Measurements from ENCODE around the gene NAA40.

Gene NAA40

DNA sequence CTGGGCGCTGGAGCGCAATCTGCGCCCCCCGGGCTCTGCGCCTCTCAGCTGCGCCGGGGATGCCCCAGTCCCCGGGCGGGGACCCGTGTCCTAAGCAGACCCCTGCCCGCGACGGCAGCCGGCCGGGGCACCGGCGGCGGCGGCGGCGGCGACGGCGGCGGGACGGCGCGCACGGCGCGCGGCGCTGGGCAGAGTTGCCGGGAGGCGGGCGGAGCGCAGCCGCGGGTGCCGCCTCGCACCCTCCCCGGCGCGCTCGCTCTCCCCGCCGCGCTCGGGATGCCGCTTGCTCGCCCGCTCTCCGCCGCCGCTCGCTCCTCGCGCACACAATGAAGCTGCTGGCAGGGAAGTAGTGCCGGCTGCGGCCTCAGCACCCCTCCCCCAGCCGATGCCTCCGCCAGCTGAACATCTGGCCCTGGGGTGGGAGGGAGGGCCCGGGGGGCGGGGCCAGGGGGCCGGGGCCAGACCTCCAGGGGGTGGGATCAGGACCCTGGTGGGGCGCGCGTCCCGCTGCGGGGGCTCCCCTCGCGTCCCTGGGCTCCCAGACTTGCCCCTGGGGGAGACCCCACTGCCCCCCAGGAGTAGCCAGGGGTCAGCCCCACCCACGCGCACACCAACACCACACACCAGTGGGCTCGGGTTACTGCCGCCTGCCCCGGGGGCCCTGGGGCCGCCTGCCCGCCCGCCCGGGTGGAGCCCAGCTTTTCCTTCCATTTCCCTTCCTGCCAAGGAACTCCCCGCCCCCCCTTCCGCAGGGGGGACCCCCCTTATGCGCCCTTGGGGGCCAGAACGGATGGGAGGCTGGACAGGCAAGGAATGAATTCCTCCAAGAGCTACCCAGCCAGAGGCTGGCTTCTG lies 21.7 kb upstream of the NAA40 start, which contains the start of gene RCOR2 (continued):
- peak; percentile 73; the same call in 1 of the 2 replicates for TF ChIP-seq PATZ1 (tag by site-specific recombination; IDR thresholded peaks at IDR 0.05)
- TF ChIP-seq ZNF10 (tag by site-specific recombination; IDR thresholded peaks at IDR 0.05): no peak
- TF ChIP-seq EGR2 (tag by site-specific recombination; IDR thresholded peaks at IDR 0.05; ENCODE audit: low read depth): 0 out of 2 replicates have a peak, but pooled peaks have one; percentile 17
- TF ChIP-seq GLIS1 (tag by site-specific recombination; IDR thresholded peaks at IDR 0.05): peak; percentile 95
- TF ChIP-seq ZNF510 (tag by site-specific recombination; IDR thresholded peaks at IDR 0.05; ENCODE audit: insufficient replicate concordance): no peak
- TF ChIP-seq ZXDB (tag by site-specific recombination; IDR thresholded peaks at IDR 0.05): peak; percentile 54; the same call in 1 of the 2 replicates
- peak; percentile 53; the same call in 1 of the 2 replicates for TF ChIP-seq ZSCAN30 (tag by site-specific recombination; IDR thresholded peaks at IDR 0.05)

DNA sequence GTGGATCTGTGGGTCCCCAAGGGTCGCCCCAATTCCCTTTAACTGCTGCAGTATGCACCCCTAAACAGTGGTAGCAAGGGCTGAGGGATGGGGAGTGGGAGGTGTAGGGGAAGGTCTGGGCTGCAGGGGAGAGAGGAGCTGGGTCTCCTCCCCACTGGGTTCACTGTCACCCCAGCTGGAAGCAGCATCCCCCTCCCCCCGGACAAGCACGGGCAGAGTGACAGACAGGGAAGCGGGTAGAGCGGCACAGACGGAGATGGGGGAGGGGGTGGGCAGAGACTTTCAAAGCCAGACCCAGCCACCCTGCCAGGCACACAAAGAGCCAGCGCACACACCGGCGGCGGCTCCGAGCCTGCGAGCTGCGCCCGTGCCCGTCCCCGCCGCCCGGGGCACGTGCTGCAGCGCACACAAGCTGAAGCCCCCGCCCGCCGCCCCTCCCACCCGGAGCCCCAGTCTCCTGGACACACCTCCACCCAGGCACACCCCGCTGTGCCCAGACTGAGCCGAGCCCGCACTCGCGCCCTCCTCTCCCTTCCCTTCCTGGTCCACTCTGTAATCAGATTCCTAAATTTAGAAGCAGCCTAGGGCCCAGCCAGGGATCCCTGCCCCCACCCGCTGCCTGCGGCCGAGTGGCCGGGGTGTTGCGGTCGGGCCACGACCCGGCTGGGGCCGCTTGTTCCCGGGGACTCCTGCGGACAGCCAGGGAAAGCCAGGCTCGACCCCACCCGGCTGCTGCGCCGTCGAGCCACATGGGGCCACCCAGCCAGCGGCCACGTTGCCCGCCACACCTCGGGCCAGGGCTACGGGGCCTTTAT lies 20.9 kb upstream of the NAA40 start:
- peaks cover 0 to 10% of the 10 kb centered on the region in 2 experiments; a peak in 1 of 3 replicates for H3K36me3 ChIP-seq (ENCODE audit: control insufficient read depth in 2 of 2, insufficient read depth in 1 of 2, low read length in 2 of 2)
- ChIA-PET CTCF (interaction anchor here (0.7 to 4.2 kb wide), 7 partner anchors 9 to 278 kb away, joined by 3 to 17 read pairs (median 3); partner anchors contain the start of gene NAA40), POLR2A (interaction anchor here (0.5 to 1.9 kb wide), 10 partner anchors 15 to 97 kb away, joined by 3 to 9 read pairs (median 3); partner anchors contain the start of genes COX8A and MARK2)
- no peaks in the 10 kb centered on the region for H3K9me3 ChIP-seq (ENCODE audit: control insufficient read depth, insufficient read depth, low read depth, low read length)
- H3K4me3 ChIP-seq (ENCODE audit: low read depth, low read length): no peak overlapping the region; the same call in 1 of the 2 replicates
- H3K4me1 ChIP-seq (ENCODE audit: control insufficient read depth, insufficient read depth, low read length): peaks cover 4% of the 10 kb centered on the region
- H3K27ac ChIP-seq (ENCODE audit: extremely low read depth, low read depth, low read length): peak overlapping the region; percentile 49; the same call in 1 of the 2 replicates
- TF ChIP-seq KLF9 (tag by site-specific recombination; IDR thresholded peaks at IDR 0.05; ENCODE audit: low read depth): peak; percentile 65
- TF ChIP-seq, protein P1, sequence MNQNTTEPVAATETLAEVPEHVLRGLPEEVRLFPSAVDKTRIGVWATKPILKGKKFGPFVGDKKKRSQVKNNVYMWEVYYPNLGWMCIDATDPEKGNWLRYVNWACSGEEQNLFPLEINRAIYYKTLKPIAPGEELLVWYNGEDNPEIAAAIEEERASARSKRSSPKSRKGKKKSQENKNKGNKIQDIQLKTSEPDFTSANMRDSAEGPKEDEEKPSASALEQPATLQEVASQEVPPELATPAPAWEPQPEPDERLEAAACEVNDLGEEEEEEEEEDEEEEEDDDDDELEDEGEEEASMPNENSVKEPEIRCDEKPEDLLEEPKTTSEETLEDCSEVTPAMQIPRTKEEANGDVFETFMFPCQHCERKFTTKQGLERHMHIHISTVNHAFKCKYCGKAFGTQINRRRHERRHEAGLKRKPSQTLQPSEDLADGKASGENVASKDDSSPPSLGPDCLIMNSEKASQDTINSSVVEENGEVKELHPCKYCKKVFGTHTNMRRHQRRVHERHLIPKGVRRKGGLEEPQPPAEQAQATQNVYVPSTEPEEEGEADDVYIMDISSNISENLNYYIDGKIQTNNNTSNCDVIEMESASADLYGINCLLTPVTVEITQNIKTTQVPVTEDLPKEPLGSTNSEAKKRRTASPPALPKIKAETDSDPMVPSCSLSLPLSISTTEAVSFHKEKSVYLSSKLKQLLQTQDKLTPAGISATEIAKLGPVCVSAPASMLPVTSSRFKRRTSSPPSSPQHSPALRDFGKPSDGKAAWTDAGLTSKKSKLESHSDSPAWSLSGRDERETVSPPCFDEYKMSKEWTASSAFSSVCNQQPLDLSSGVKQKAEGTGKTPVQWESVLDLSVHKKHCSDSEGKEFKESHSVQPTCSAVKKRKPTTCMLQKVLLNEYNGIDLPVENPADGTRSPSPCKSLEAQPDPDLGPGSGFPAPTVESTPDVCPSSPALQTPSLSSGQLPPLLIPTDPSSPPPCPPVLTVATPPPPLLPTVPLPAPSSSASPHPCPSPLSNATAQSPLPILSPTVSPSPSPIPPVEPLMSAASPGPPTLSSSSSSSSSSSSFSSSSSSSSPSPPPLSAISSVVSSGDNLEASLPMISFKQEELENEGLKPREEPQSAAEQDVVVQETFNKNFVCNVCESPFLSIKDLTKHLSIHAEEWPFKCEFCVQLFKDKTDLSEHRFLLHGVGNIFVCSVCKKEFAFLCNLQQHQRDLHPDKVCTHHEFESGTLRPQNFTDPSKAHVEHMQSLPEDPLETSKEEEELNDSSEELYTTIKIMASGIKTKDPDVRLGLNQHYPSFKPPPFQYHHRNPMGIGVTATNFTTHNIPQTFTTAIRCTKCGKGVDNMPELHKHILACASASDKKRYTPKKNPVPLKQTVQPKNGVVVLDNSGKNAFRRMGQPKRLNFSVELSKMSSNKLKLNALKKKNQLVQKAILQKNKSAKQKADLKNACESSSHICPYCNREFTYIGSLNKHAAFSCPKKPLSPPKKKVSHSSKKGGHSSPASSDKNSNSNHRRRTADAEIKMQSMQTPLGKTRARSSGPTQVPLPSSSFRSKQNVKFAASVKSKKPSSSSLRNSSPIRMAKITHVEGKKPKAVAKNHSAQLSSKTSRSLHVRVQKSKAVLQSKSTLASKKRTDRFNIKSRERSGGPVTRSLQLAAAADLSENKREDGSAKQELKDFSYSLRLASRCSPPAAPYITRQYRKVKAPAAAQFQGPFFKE (tag by site-specific recombination; IDR thresholded peaks at IDR 0.05; ENCODE audit: borderline replicate concordance): no peak
- TF ChIP-seq ZNF660 (tag by site-specific recombination; IDR thresholded peaks at IDR 0.05): no peak
- peak; percentile 76 for TF ChIP-seq ZSCAN30 (tag by site-specific recombination; IDR thresholded peaks at IDR 0.05)
- TF ChIP-seq OSR2 (tag by site-specific recombination; IDR thresholded peaks at IDR 0.05): 0 out of 2 replicates have a peak, but pooled peaks have one; percentile 10
- no peak for TF ChIP-seq ZNF362 (tag by site-specific recombination; IDR thresholded peaks at IDR 0.05)
- peak; percentile 50; the same call in 1 of the 2 replicates for TF ChIP-seq ZBTB17 (tag by site-specific recombination; IDR thresholded peaks at IDR 0.05)
- peak; percentile 66; the same call in 1 of the 2 replicates for TF ChIP-seq ZNF398 (tag by site-specific recombination; IDR thresholded peaks at IDR 0.05)
- TF ChIP-seq ZNF544 (tag by site-specific recombination; IDR thresholded peaks at IDR 0.05): no peak
- TF ChIP-seq, protein P2, sequence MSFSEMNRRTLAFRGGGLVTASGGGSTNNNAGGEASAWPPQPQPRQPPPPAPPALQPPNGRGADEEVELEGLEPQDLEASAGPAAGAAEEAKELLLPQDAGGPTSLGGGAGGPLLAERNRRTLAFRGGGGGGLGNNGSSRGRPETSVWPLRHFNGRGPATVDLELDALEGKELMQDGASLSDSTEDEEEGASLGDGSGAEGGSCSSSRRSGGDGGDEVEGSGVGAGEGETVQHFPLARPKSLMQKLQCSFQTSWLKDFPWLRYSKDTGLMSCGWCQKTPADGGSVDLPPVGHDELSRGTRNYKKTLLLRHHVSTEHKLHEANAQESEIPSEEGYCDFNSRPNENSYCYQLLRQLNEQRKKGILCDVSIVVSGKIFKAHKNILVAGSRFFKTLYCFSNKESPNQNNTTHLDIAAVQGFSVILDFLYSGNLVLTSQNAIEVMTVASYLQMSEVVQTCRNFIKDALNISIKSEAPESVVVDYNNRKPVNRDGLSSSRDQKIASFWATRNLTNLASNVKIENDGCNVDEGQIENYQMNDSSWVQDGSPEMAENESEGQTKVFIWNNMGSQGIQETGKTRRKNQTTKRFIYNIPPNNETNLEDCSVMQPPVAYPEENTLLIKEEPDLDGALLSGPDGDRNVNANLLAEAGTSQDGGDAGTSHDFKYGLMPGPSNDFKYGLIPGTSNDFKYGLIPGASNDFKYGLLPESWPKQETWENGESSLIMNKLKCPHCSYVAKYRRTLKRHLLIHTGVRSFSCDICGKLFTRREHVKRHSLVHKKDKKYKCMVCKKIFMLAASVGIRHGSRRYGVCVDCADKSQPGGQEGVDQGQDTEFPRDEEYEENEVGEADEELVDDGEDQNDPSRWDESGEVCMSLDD (tag by site-specific recombination; IDR thresholded peaks at IDR 0.05): peak; percentile 95
- no peak for TF ChIP-seq ZNF624 (tag by site-specific recombination; IDR thresholded peaks at IDR 0.05)
- TF ChIP-seq SCRT2 (tag by site-specific recombination; IDR thresholded peaks at IDR 0.05): no peak

Data from HEK293 (cell line).